GM21723 (cell line): ENCODE results near the gene MACIR.
"Not testable (repeated sequence)": the region's sequence is repeated elsewhere in the genome, so short reads cannot be mapped to it uniquely, and the experiment has no call there.

Experiments used
- ATAC-seq: cut with Tn5 transposase; IDR thresholded peaks from one replicate; pipeline ENCODE4 v1.9.1; 2021; ENCODE audit warnings: mild to moderate bottlenecking, moderate library complexity; ENCODE audit not compliant: unreplicated experiment

Gene MACIR

GRCh38 chr5:103258368-103258956, at the start of gene MACIR:
MACIR (plus strand) TSS chr5:103258763; CDS start chr5:103275920, 17,157 bp downstream.
- peak; percentile 79 for ATAC-seq

GRCh38 chr5:103209065-103209464, 49.5 kb upstream of the MACIR start:
- ATAC-seq = no peak

GRCh38 chr5:103210952-103211351, 47.6 kb upstream of the MACIR start:
- ATAC-seq = no peak

GRCh38 chr5:103211576-103212561, 46.7 kb upstream of the MACIR start:
- ATAC-seq = peak; percentile 80

GRCh38 chr5:103216137-103216536, 42.4 kb upstream of the MACIR start:
- no peak for ATAC-seq

GRCh38 chr5:103216697-103217096, 41.9 kb upstream of the MACIR start:
- no peak for ATAC-seq

GRCh38 chr5:103217101-103217500, 41.5 kb upstream of the MACIR start:
- no peak for ATAC-seq

GRCh38 chr5:103218164-103218563, 40.4 kb upstream of the MACIR start:
- ATAC-seq = no peak

- ATAC-seq = not testable (repeated sequence)
These were observed 39.5 kb upstream of the MACIR start for GRCh38 chr5:103219074-103219473.

- no peak for ATAC-seq
These were observed 35.3 kb upstream of the MACIR start for GRCh38 chr5:103223031-103223955.

- peak; percentile 95 for ATAC-seq
These were observed 34.3 kb upstream of the MACIR start for GRCh38 chr5:103224118-103224893.

GRCh38 chr5:103224894-103225246, 33.7 kb upstream of the MACIR start:
- ATAC-seq = no peak

- ATAC-seq = no peak
These were observed 30.5 kb upstream of the MACIR start for GRCh38 chr5:103228061-103228460.

GRCh38 chr5:103228588-103228987, 30.0 kb upstream of the MACIR start:
- no peak for ATAC-seq

GRCh38 chr5:103232393-103232999, 26.1 kb upstream of the MACIR start:
- ATAC-seq = peak; percentile 71

GRCh38 chr5:103234239-103234975, 24.2 kb upstream of the MACIR start:
- ATAC-seq = no peak

- ATAC-seq = no peak
These were observed 22.7 kb upstream of the MACIR start for GRCh38 chr5:103235891-103236290.

GRCh38 chr5:103237778-103238177, 20.8 kb upstream of the MACIR start:
- no peak for ATAC-seq

- no peak for ATAC-seq
These were observed 14.9 kb upstream of the MACIR start for GRCh38 chr5:103243665-103244064.
